Effector memory CD8-positive, alpha-beta T cell (primary cell): ENCODE measurements around the gene DUSP2.
"Not testable (repeated sequence)": the region's sequence is repeated elsewhere in the genome, so short reads cannot be mapped to it uniquely, and the experiment has no call there.

Experiments used
- ATAC-seq: fragments of 150-1000 bp; cut with Tn5 transposase; replicated peaks from 2 replicates; pipeline ENCODE4 v1.10.0; 2021; ENCODE audit warnings: mild to moderate bottlenecking, moderate library complexity
- DNase-seq, 3 experiments: peaks; one replicate each; pipeline ENCODE4 v3.0.0; 2021
- H3K27ac Mint-ChIP-seq, 2 donors: one replicate each; pipeline ENCODE4 v1.8.0; 2022; ENCODE audit warnings: mild to moderate bottlenecking in 2 of 2, mixed read lengths in 2 of 2, moderate library complexity in 2 of 2
- H3K27me3 Mint-ChIP-seq, 2 donors: one replicate each; pipeline ENCODE4 v1.8.0; 2022; ENCODE audit warnings: mixed read lengths in 2 of 2
- H3K36me3 Mint-ChIP-seq: one replicate; pipeline ENCODE4 v1.8.0; 2022; ENCODE audit warnings: mild to moderate bottlenecking, moderate library complexity, mixed read lengths; ENCODE audit not compliant: insufficient read depth
- H3K4me1 Mint-ChIP-seq, 2 donors: one replicate each; pipeline ENCODE4 v1.8.0; 2022; ENCODE audit warnings: low read depth in 2 of 2, mixed read lengths in 2 of 2
- H3K4me3 Mint-ChIP-seq, 2 donors: one replicate each; pipeline ENCODE4 v1.8.0; 2022; ENCODE audit warnings: mild to moderate bottlenecking in 2 of 2, mixed read lengths in 2 of 2, moderate library complexity in 2 of 2
- H3K9me3 Mint-ChIP-seq, 2 donors: one replicate each; pipeline ENCODE4 v1.8.0; 2022; ENCODE audit warnings: mixed read lengths in 2 of 2

Gene DUSP2

GRCh38 chr2:96148410-96149217 is 3.4 kb upstream of the DUSP2 start:
- H3K36me3 Mint-ChIP-seq, result peaks cover 51% of the 10 kb centered on the region
- ATAC-seq (peak; percentile 73), DNase-seq (peak; percentile 96)
- H3K27ac Mint-ChIP-seq, result peak overlapping the region; percentile 94 to 97
- no peaks in the 10 kb centered on the region for H3K27me3 Mint-ChIP-seq
- H3K4me1 Mint-ChIP-seq, result peaks cover 52 to 56% of the 10 kb centered on the region in 2 donors
- H3K9me3 Mint-ChIP-seq, result no peaks in the 10 kb centered on the region
- H3K4me3 Mint-ChIP-seq, result peak overlapping the region; percentile 93 to 95

GRCh38 chr2:96147593-96148201 is 2.5 kb upstream of the DUSP2 start:
- H3K4me1 Mint-ChIP-seq, result peaks cover 47 to 62% of the 10 kb centered on the region in 2 donors
- ATAC-seq (no peak), DNase-seq (no peak)
- H3K27ac Mint-ChIP-seq, result peak overlapping the region; percentile 94 to 97
- peak overlapping the region; percentile 93 to 95 for H3K4me3 Mint-ChIP-seq
- H3K27me3 Mint-ChIP-seq, result no peaks in the 10 kb centered on the region
- peaks cover 60% of the 10 kb centered on the region for H3K36me3 Mint-ChIP-seq
- no peaks in the 10 kb centered on the region for H3K9me3 Mint-ChIP-seq

GRCh38 chr2:96146881-96147592 is 1.8 kb upstream of the DUSP2 start:
- Mint-ChIP-seq H3K27ac (peak overlapping the region; percentile 94 to 97), H3K27me3 (no peaks in the 10 kb centered on the region), H3K36me3 (peaks cover 66% of the 10 kb centered on the region), H3K9me3 (no peaks in the 10 kb centered on the region), H3K4me1 (peaks cover 50 to 66% of the 10 kb centered on the region in 2 donors), H3K4me3 (peak overlapping the region; percentile 93 to 95)
- no peak for DNase-seq
- no peak for ATAC-seq

GRCh38 chr2:96146153-96146880 is 1.1 kb upstream of the DUSP2 start:
- DNase-seq (peak; percentile 82 to 88 (median 83)), ATAC-seq (peak; percentile 40)
- Mint-ChIP-seq H3K4me1 (peaks cover 54 to 60% of the 10 kb centered on the region in 2 donors), H3K4me3 (peak overlapping the region; percentile 93 to 95), H3K9me3 (no peaks in the 10 kb centered on the region), H3K27ac (peak overlapping the region; percentile 94 to 97), H3K27me3 (no peaks in the 10 kb centered on the region), H3K36me3 (peaks cover 74% of the 10 kb centered on the region)

- Mint-ChIP-seq H3K36me3 (peaks cover 79% of the 10 kb centered on the region), H3K27me3 (no peaks in the 10 kb centered on the region), H3K4me1 (peaks cover 51 to 57% of the 10 kb centered on the region in 2 donors), H3K9me3 (no peaks in the 10 kb centered on the region), H3K27ac (peak overlapping the region; percentile 94 to 97), H3K4me3 (peak overlapping the region; percentile 93 to 95)
- DNase-seq (no peak), ATAC-seq (no peak)
These were observed 560 bp upstream of the DUSP2 start for GRCh38 chr2:96145848-96146152.

GRCh38 chr2:96144481-96145035 is 682 bp downstream of the DUSP2 start:
- Mint-ChIP-seq H3K27me3 (no peaks in the 10 kb centered on the region), H3K4me1 (peaks cover 47 to 56% of the 10 kb centered on the region in 2 donors), H3K36me3 (peaks cover 88% of the 10 kb centered on the region), H3K9me3 (no peaks in the 10 kb centered on the region), H3K27ac (peak overlapping the region; percentile 94 to 97), H3K4me3 (peak overlapping the region; percentile 93 to 95)
- DNase-seq, result peak in 1 of 3 experiments; percentile 34
- no peak for ATAC-seq

- no peak for ATAC-seq
- peaks cover 46 to 58% of the 10 kb centered on the region in 2 donors for H3K4me1 Mint-ChIP-seq
These were observed 1.3 kb downstream of the DUSP2 start for GRCh38 chr2:96143848-96144480.

GRCh38 chr2:96143231-96143847 is 1.9 kb downstream of the DUSP2 start:
- no peaks in the 10 kb centered on the region for H3K9me3 Mint-ChIP-seq
- H3K4me3 Mint-ChIP-seq, result peak overlapping the region; percentile 93 to 95
- H3K36me3 Mint-ChIP-seq, result peaks cover 93% of the 10 kb centered on the region
- DNase-seq, result no peak
- H3K27me3 Mint-ChIP-seq, result no peaks in the 10 kb centered on the region
- peaks cover 46 to 57% of the 10 kb centered on the region in 2 donors for H3K4me1 Mint-ChIP-seq
- ATAC-seq, result no peak
- peak overlapping the region; percentile 94 to 97 for H3K27ac Mint-ChIP-seq

More at GRCh38 chr2:96143848-96144480, 1.3 kb downstream of the DUSP2 start:
- H3K27ac Mint-ChIP-seq, result peak overlapping the region; percentile 94 to 97
- peaks cover 92% of the 10 kb centered on the region for H3K36me3 Mint-ChIP-seq
- peak overlapping the region; percentile 93 to 95 for H3K4me3 Mint-ChIP-seq
- no peaks in the 10 kb centered on the region for H3K9me3 Mint-ChIP-seq
- no peaks in the 10 kb centered on the region for H3K27me3 Mint-ChIP-seq
- DNase-seq, result peak in 1 of 3 experiments; percentile 39

GRCh38 chr2:96142217-96143113 is 2.8 kb downstream of the DUSP2 start:
- H3K27ac Mint-ChIP-seq, result peak overlapping the region; percentile 94 to 97
- H3K36me3 Mint-ChIP-seq, result peaks cover 93% of the 10 kb centered on the region
- H3K9me3 Mint-ChIP-seq, result no peaks in the 10 kb centered on the region
- DNase-seq, result peak; percentile 64 to 72 (median 70)
- H3K4me1 Mint-ChIP-seq, result peaks cover 48 to 54% of the 10 kb centered on the region in 2 donors
- ATAC-seq, result peak; percentile 10
- peak overlapping the region; percentile 93 to 95 for H3K4me3 Mint-ChIP-seq
- H3K27me3 Mint-ChIP-seq, result no peaks in the 10 kb centered on the region

GRCh38 chr2:96141624-96141967 is 3.6 kb downstream of the DUSP2 start:
- ATAC-seq, DNase-seq, H3K9me3 Mint-ChIP-seq, H3K27me3 Mint-ChIP-seq: not testable (repeated sequence)
- Mint-ChIP-seq H3K4me1 (peaks cover 45 to 46% of the 10 kb centered on the region in 2 donors), H3K27ac (peak overlapping the region; percentile 94 to 97), H3K4me3 (peak overlapping the region; percentile 93 to 95), H3K36me3 (peaks cover 91% of the 10 kb centered on the region)

- Mint-ChIP-seq H3K9me3 (no peaks in the 10 kb centered on the region), H3K4me3 (peak overlapping the region in 1 of 2 donors; percentile 93), H3K4me1 (peaks cover 40 to 43% of the 10 kb centered on the region in 2 donors), H3K27ac (peak overlapping the region; percentile 94 to 97), H3K27me3 (no peaks in the 10 kb centered on the region), H3K36me3 (peaks cover 90% of the 10 kb centered on the region)
- no peak for ATAC-seq
- DNase-seq, result no peak
These were observed 4.2 kb downstream of the DUSP2 start for GRCh38 chr2:96140941-96141623.
